ENCODE results near the gene HACL1. TPM values are rescaled to one million over a fixed set of nuclear protein-coding genes. Genes with fewer than 3 reads are reported as not detected.

The HACL1 gene
- total RNA-seq = 10 to 100 TPM; 24.9 to 29.5 TPM

GRCh38 chr3:15601399-15602145, at the start of gene HACL1, which contains the start of gene BTD:
Gene HACL1 (minus strand): TSS chr3:15601569. CDS start chr3:15601463, 106 bp downstream.
Gene BTD (plus strand): TSS chr3:15601745. CDS start chr3:15635440, 33,695 bp downstream.
- no peaks in the 10 kb centered on the region for H3K27me3 Mint-ChIP-seq
- peaks cover 1% of the 10 kb centered on the region for H3K9me3 Mint-ChIP-seq
- peaks cover 26% of the 10 kb centered on the region for H3K36me3 Mint-ChIP-seq
- POLR2A ChIA-PET = interaction anchor here (1.0 to 1.3 kb wide), 5 partner anchors 9 to 652 kb away, joined by 3 to 5 read pairs (median 4); partner anchors contain the start of genes CAPN7, EAF1 and METTL6
- peak; percentile 93 for ATAC-seq (ENCODE audit: low read depth)
- DNase-seq = peak; percentile 97
- peak within 1 kb of the TSS; percentile 98 for H3K27ac Mint-ChIP-seq
- H3K4me1 Mint-ChIP-seq = peaks cover 23% of the 10 kb centered on the region
- H3K4me3 Mint-ChIP-seq = peak within 1 kb of the TSS; percentile 88

DNA sequence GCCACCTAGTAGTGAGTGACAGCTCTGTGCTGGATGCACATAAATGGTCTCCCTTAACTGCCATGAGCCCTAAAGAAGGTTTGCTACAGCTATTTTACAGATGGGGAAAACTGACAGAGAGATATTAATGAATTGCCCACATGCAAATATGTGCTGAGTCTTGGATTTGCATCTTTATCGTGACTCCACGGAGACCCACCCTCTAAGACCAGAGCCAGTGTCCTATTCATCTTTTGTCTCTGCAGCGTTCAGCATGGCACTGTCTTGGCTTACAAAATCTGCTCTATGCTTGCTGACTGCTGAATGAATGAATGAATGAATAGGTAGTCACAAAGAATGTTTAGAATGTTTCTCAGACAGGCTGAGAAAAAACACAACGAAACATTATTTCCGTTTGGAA, 48.5 kb upstream of the HACL1 start:
- DNase-seq (no peak), ATAC-seq (ENCODE audit: low read depth) (no peak)
- Mint-ChIP-seq H3K36me3 (peaks cover 27% of the 10 kb centered on the region), H3K27ac (no peak overlapping the region), H3K4me1 (peaks cover 27% of the 10 kb centered on the region), H3K9me3 (peaks cover 13% of the 10 kb centered on the region), H3K4me3 (no peak overlapping the region), H3K27me3 (peaks cover 52% of the 10 kb centered on the region)
- POLR2A ChIA-PET = no interaction called here

DNA sequence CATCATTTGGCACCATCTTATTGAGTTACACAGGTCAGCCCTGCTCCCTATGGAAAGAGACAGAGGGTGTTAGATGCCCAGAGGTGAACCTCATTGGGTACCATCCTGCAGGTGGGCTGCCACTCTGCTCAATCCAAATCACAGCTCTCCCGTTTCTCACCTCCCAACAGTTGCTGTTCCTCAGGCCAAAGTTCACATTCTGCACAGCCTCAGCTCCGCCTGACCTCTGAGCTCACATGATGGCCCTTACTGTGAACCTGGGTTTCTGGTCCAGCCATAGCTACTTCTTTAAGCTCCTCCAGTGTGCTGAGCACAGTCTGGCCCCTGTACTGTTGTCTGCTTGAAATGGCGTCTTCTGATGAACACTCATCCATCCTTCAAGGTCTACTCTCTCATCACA, 48.0 kb upstream of the HACL1 start:
- Mint-ChIP-seq H3K27ac (no peak overlapping the region), H3K36me3 (peaks cover 27% of the 10 kb centered on the region), H3K27me3 (peaks cover 52% of the 10 kb centered on the region), H3K4me1 (peaks cover 27% of the 10 kb centered on the region), H3K9me3 (peaks cover 13% of the 10 kb centered on the region), H3K4me3 (no peak overlapping the region)
- no peak for DNase-seq
- no peak for ATAC-seq (ENCODE audit: low read depth)
- POLR2A ChIA-PET = no interaction called here

DNA sequence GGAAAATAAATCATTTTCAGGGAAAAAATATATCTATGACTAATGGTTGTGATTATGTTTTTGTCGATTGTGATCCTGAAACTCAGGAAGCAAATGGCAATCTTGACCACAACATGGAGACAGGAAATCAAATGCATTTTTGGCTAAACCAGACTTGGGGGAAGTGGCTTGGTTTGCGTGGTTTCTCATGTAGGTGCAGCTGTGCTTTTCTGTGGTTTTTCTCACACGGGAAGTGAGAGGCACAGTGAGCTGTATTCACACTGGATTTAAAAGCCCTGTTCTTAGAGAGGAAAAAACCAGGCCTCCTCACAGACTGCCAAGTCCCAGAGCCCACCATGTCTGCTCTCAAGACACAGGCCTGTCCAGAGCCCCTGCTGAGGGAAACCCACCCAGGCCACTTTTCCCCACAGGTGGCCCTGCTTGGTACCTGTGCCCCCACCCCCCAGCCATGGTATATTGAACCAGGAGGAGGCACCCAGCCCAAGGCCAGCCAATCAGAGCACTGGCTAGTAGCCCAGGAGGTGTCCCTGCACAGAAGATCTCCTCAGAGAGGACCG, 46.3 kb upstream of the HACL1 start:
- ATAC-seq (ENCODE audit: low read depth) (peak; percentile 97), DNase-seq (peak; percentile 66)
- Mint-ChIP-seq H3K27ac (peak overlapping the region; percentile 70), H3K27me3 (peaks cover 46% of the 10 kb centered on the region), H3K9me3 (peaks cover 13% of the 10 kb centered on the region), H3K4me3 (peak overlapping the region; percentile 64), H3K4me1 (peaks cover 27% of the 10 kb centered on the region), H3K36me3 (peaks cover 27% of the 10 kb centered on the region)
- POLR2A ChIA-PET = interaction anchor here (0.6 kb wide), 1 partner anchor 11 kb away, joined by 3 read pairs; no protein-coding TSS in a partner anchor

DNA sequence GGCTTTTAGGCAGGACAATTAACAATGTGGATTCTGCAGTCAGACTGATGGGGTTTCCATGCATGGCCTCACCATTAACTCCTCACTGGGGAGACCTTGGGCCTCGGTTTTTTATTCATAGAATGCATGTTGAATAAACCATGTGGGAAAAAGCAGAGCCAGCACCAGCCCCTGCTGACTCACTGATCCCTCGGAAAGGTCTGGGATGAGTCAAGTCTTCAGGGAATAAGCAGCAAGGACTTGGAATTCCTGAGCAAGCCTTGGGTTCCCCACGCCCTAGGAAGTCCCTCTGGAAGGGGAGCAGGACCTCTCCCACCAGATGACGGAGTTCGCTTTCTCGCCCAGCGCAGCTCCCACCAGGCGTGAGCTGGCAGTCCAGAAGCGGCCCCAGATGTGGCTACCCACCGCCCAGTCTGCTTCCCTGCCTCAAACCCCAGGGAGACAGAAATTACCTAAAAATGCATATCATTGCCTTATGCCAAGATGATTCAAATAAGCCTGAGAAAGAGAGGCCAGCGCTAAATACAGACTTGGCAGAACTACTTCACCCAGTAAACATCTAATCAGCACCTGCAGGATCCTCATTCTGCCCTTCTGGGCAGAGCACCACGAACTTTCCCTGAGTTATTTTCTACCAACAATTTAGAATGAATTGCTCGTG, 45.6 kb upstream of the HACL1 start:
- Mint-ChIP-seq H3K36me3 (peaks cover 27% of the 10 kb centered on the region), H3K4me1 (peaks cover 27% of the 10 kb centered on the region), H3K27me3 (peaks cover 42% of the 10 kb centered on the region), H3K4me3 (peak overlapping the region; percentile 64), H3K27ac (peak overlapping the region; percentile 70), H3K9me3 (peaks cover 13% of the 10 kb centered on the region)
- DNase-seq = no peak
- ATAC-seq (ENCODE audit: low read depth) = peak; percentile 15
- POLR2A ChIA-PET = interaction anchor here (0.6 kb wide), 1 partner anchor 150 kb away, joined by 4 read pairs; no protein-coding TSS in a partner anchor

DNA sequence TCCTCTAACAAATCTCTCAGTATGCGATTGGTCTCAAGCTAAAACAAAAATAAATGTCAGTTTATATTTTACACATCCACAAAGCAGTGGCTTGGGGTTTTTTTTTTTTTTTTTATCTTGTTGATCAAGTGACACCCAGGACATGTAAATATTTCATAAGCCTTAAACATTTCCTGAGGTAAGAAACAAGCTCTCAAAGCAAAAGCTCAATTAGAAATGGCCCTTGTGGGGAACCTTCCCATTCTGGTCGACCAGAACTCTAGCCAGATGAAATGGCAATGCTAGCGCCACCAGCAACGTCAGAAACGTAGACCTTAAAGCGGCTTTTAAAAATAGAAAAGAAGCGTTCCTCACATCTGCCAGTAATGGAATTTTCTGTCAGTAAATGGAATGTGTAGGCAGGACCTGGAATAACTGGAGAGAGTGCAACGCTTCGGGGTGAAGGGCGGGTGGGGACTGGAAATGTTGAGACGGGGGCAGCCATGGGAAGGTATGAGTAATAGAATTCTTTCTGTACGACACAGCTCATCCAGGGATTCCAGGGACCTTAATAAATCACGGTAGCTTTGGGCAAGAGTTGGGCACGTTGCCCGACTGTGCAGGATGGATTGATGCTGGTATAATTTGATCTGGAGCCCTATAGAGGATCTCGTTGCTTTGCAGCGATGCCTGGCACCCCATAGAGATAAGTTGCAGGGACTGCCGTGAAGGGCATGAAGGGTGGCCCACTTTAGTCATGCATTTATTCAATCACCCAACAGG, 44.6 kb upstream of the HACL1 start:
- Mint-ChIP-seq H3K4me3 (no peak overlapping the region), H3K9me3 (peaks cover 7% of the 10 kb centered on the region), H3K27me3 (peaks cover 31% of the 10 kb centered on the region), H3K27ac (no peak overlapping the region), H3K4me1 (peaks cover 25% of the 10 kb centered on the region), H3K36me3 (peaks cover 24% of the 10 kb centered on the region)
- DNase-seq (no peak), ATAC-seq (ENCODE audit: low read depth) (no peak)
- POLR2A ChIA-PET = no interaction called here

DNA sequence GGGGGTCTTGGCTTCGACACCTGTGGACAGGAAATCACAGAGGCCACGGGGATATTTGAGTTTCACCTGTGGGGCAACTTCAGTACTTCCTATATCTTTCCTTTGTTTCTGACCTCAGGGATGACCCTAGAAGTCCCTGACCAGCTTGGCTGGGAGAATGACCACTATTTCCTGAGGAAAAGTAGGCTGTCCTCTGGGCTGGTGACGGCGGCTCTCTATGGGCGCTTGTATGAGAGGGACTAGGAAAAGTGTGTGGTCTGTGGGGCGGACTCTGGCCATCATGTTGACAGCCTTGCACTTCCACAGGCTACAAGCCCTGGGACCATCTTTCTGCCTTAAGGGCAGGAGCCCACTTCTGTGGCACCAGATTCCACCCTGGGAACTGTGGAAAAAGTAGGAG, 43.9 kb upstream of the HACL1 start:
- H3K27ac Mint-ChIP-seq = no peak overlapping the region
- POLR2A ChIA-PET = no interaction called here

GRCh38 chr3:15638891-15639262, 37.5 kb upstream of the HACL1 start:
- DNase-seq (no peak), ATAC-seq (ENCODE audit: low read depth) (no peak)

More for the DNA sequence above, 43.9 kb upstream of the HACL1 start:
- DNase-seq = no peak
- no peak for ATAC-seq (ENCODE audit: low read depth)
- Mint-ChIP-seq H3K4me3 (no peak overlapping the region), H3K4me1 (peaks cover 25% of the 10 kb centered on the region), H3K9me3 (peaks cover 7% of the 10 kb centered on the region), H3K27me3 (peaks cover 25% of the 10 kb centered on the region), H3K36me3 (peaks cover 19% of the 10 kb centered on the region)

GRCh38 chr3:15638193-15638890, 37.0 kb upstream of the HACL1 start:
- Mint-ChIP-seq H3K9me3 (no peaks in the 10 kb centered on the region), H3K4me3 (no peak overlapping the region), H3K27ac (no peak overlapping the region), H3K27me3 (no peaks in the 10 kb centered on the region), H3K36me3 (peaks cover 3% of the 10 kb centered on the region), H3K4me1 (peaks cover 20% of the 10 kb centered on the region)
- DNase-seq (no peak), ATAC-seq (ENCODE audit: low read depth) (no peak)
- POLR2A ChIA-PET = no interaction called here

More at GRCh38 chr3:15638891-15639262, 37.5 kb upstream of the HACL1 start:
- Mint-ChIP-seq H3K9me3 (no peaks in the 10 kb centered on the region), H3K27me3 (no peaks in the 10 kb centered on the region), H3K27ac (no peak overlapping the region), H3K36me3 (peaks cover 3% of the 10 kb centered on the region), H3K4me3 (no peak overlapping the region), H3K4me1 (peaks cover 20% of the 10 kb centered on the region)
- POLR2A ChIA-PET = no interaction called here

DNA sequence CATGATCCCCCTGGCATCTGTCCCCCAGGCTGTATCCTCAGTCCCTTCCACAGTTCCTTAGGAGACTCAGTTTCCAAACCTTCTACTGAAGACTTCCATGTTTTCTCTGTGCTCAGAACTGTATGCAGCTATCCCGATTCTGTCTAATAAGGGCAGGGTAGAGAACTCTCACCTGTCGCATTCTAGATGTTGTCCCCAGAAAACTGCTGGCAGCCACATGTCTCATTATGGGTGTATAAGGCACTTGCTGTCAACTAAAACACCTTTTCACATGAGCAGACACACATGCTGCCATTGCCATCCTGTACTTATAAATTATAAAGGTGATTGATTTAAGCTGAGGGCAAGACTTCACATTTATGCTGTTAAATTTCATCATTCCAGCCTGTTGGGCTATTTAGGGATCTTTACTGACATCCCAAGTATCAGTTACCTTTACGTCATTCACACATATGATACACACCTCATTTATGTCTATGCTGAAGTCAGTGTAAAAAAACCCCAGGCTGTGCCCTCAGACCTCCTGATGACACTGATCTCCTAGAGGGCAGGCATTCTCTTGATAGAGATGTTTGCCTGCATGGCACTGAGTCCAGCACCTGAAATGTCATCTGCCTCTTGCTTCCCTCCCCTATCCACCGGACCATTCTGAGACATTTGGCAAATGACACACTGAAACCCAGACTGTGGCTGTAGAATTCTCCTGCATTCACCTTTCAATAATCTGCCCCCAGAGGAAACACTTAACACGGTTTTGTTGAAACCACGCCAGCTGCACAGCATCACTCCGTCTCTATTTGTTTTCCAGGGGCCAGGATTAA, 36.0 kb upstream of the HACL1 start:
- POLR2A ChIA-PET = no interaction called here
- H3K4me3 Mint-ChIP-seq = no peak overlapping the region
- peaks cover 20% of the 10 kb centered on the region for H3K4me1 Mint-ChIP-seq

GRCh38 chr3:15636028-15636709, 34.8 kb upstream of the HACL1 start:
- H3K36me3 Mint-ChIP-seq = peaks cover 1% of the 10 kb centered on the region
- DNase-seq (no peak), ATAC-seq (ENCODE audit: low read depth) (peak; percentile 86)
- H3K27me3 Mint-ChIP-seq = no peaks in the 10 kb centered on the region
- no peaks in the 10 kb centered on the region for H3K9me3 Mint-ChIP-seq
- H3K4me1 Mint-ChIP-seq = peaks cover 21% of the 10 kb centered on the region
- POLR2A ChIA-PET = interaction anchor here (0.6 to 1.1 kb wide), 2 partner anchors 12 to 161 kb away, joined by 3 read pairs; no protein-coding TSS in a partner anchor
- H3K27ac Mint-ChIP-seq = peak overlapping the region; percentile 26
- no peak overlapping the region for H3K4me3 Mint-ChIP-seq

More for the DNA sequence above, 36.0 kb upstream of the HACL1 start:
- Mint-ChIP-seq H3K36me3 (peaks cover 1% of the 10 kb centered on the region), H3K27ac (no peak overlapping the region), H3K27me3 (no peaks in the 10 kb centered on the region), H3K9me3 (no peaks in the 10 kb centered on the region)
- no peak for DNase-seq
- no peak for ATAC-seq (ENCODE audit: low read depth)

Measured in activated naive CD8-positive, alpha-beta T cell treated with anti-CD3 and anti-CD28 coated beads, Interleukin-2, amount 10 ng/mL, durations not matched to agents 7 days and 5 days (primary cell).